ENCODE results near the gene NRARP. TPM values are rescaled to one million over a fixed set of nuclear protein-coding genes. Genes with fewer than 3 reads are reported as not detected.

Gene NRARP
- total RNA-seq, 1 experiment from 2014 or later: 16.9 TPM

DNA sequence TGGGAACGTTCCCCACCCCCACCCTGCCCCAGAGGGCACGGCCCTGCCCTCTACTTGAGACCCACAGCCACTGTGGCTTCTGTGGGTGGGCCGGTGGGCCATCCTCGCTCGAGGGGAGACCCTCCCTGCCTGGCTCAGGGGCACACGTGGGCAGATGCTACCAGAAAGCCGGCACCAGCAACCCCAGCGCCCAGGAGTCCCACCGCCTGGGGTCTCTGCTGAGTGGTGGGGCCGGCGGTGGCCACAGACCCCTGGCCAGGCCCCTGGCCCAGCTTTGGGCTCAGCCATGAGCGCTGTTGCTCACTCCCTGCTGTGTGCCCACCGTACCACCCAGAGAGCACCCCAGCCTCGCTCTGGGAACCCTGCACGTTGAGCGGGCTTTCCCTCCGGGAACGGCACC, 16.5 kb upstream of the NRARP start:
- TF ChIP-seq POLR2AphosphoS5 (IDR thresholded peaks at IDR 0.05; ENCODE audit: low read depth, low read length) (no peak), SIN3A (IDR thresholded peaks at IDR 0.05; ENCODE audit: borderline replicate concordance, insufficient read depth, low read depth, low read length) (no peak)
- TF ChIP-seq, protein P1, sequence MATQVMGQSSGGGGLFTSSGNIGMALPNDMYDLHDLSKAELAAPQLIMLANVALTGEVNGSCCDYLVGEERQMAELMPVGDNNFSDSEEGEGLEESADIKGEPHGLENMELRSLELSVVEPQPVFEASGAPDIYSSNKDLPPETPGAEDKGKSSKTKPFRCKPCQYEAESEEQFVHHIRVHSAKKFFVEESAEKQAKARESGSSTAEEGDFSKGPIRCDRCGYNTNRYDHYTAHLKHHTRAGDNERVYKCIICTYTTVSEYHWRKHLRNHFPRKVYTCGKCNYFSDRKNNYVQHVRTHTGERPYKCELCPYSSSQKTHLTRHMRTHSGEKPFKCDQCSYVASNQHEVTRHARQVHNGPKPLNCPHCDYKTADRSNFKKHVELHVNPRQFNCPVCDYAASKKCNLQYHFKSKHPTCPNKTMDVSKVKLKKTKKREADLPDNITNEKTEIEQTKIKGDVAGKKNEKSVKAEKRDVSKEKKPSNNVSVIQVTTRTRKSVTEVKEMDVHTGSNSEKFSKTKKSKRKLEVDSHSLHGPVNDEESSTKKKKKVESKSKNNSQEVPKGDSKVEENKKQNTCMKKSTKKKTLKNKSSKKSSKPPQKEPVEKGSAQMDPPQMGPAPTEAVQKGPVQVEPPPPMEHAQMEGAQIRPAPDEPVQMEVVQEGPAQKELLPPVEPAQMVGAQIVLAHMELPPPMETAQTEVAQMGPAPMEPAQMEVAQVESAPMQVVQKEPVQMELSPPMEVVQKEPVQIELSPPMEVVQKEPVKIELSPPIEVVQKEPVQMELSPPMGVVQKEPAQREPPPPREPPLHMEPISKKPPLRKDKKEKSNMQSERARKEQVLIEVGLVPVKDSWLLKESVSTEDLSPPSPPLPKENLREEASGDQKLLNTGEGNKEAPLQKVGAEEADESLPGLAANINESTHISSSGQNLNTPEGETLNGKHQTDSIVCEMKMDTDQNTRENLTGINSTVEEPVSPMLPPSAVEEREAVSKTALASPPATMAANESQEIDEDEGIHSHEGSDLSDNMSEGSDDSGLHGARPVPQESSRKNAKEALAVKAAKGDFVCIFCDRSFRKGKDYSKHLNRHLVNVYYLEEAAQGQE (IDR thresholded peaks at IDR 0.05; ENCODE audit: insufficient read depth in 1 of 2, low read depth in 2 of 2, low read length in 1 of 2): no peak
- TF ChIP-seq, protein P2, sequence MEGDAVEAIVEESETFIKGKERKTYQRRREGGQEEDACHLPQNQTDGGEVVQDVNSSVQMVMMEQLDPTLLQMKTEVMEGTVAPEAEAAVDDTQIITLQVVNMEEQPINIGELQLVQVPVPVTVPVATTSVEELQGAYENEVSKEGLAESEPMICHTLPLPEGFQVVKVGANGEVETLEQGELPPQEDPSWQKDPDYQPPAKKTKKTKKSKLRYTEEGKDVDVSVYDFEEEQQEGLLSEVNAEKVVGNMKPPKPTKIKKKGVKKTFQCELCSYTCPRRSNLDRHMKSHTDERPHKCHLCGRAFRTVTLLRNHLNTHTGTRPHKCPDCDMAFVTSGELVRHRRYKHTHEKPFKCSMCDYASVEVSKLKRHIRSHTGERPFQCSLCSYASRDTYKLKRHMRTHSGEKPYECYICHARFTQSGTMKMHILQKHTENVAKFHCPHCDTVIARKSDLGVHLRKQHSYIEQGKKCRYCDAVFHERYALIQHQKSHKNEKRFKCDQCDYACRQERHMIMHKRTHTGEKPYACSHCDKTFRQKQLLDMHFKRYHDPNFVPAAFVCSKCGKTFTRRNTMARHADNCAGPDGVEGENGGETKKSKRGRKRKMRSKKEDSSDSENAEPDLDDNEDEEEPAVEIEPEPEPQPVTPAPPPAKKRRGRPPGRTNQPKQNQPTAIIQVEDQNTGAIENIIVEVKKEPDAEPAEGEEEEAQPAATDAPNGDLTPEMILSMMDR (IDR thresholded peaks at IDR 0.05): no peak
- H3K4me3 ChIP-seq (ENCODE audit: low read depth in 2 of 2, low read length in 2 of 2): no peak overlapping the region
- no peaks in the 10 kb centered on the region for H3K9me3 ChIP-seq (ENCODE audit: control insufficient read depth, insufficient read depth, low read depth, low read length)
- no peaks in the 10 kb centered on the region for H3K36me3 ChIP-seq (ENCODE audit: control insufficient read depth, insufficient read depth, low read length)
- no peak overlapping the region for H3K27ac ChIP-seq (ENCODE audit: low read length)
- in situ Hi-C loops (cut with HindIII; ENCODE audit: low pct_unique_long_range_greater_than_20kb, low sequenced_read_pairs) (no loop called here), intact Hi-C loops (cut with micrococcal nuclease; ENCODE audit: unreplicated experiment) (no loop called here)
- ChIA-PET POLR2A (no interaction called here), CTCF (interaction anchor here (0.6 kb wide), 2 partner anchors 20 to 21 kb away, joined by 3 read pairs; no protein-coding TSS in a partner anchor)
- BruUV-seq (replicated peaks): no TSS peak
- H3K27me3 ChIP-seq (ENCODE audit: control insufficient read depth, insufficient read depth, low read length): no peaks in the 10 kb centered on the region
- DNase-seq (ENCODE audit: low read depth, low spot score) (no peak), ATAC-seq (no peak)
- H3K4me1 ChIP-seq (ENCODE audit: control insufficient read depth, insufficient read depth, low read length): no peaks in the 10 kb centered on the region; the same call in 1 of the 2 replicates

DNA sequence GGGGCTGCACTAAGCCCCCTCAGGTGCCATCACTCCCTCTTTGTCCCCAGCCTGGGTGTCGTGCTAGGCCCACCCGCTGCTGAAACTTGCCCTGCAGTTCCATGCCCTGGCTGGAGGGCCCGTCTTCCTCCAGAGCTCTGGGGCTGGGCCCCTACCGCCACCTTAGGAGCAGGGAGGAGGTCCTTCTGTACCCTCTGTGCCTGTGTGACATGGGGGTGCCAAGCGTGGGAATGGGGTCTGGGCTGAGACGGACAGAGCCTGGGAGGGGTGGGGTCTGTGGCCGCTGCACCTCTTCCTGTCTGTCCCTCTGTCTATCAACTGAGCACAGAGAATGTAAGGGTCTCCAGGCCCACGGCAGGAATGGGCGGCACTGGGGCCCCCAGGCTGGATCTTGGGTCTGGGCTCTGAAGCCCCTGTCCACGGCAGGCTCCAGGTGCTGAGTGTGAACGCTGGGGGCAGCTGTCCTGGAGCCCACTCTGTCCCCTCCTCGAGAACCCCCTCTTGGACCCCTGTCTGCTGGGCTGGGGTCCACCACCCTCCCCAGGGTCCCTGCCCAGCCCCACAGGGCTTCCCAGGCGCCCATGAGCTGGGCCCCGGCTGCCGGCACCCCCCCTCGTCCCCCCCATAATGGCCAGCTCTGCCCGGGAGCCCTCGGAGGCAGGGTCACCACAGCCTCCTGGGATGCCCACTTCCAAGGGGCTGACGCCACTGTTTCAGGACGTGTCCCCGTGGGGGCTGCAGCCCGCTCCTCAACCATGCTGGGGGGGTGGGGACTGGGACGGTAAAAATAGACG, 15.8 kb upstream of the NRARP start:
- no peak overlapping the region for H3K4me3 ChIP-seq (ENCODE audit: low read depth in 2 of 2, low read length in 2 of 2)
- in situ Hi-C loops (cut with HindIII; ENCODE audit: low pct_unique_long_range_greater_than_20kb, low sequenced_read_pairs): no loop called here
- no TSS peak for BruUV-seq (replicated peaks)
- no peaks in the 10 kb centered on the region for H3K9me3 ChIP-seq (ENCODE audit: control insufficient read depth, insufficient read depth, low read depth, low read length)
- no peak for TF ChIP-seq POLR2AphosphoS5 (IDR thresholded peaks at IDR 0.05; ENCODE audit: low read depth, low read length)
- no peak for TF ChIP-seq TCF7L2 (IDR thresholded peaks at IDR 0.05; ENCODE audit: low read depth, low read length)
- TF ChIP-seq, protein P2 (IDR thresholded peaks at IDR 0.05): no peak
- TF ChIP-seq, protein P1 (IDR thresholded peaks at IDR 0.05; ENCODE audit: insufficient read depth in 1 of 2, low read depth in 2 of 2, low read length in 1 of 2): no peak
- TF ChIP-seq SIN3A (IDR thresholded peaks at IDR 0.05; ENCODE audit: borderline replicate concordance, insufficient read depth, low read depth, low read length): no peak
- no peaks in the 10 kb centered on the region for H3K27me3 ChIP-seq (ENCODE audit: control insufficient read depth, insufficient read depth, low read length)
- ChIA-PET POLR2A (no interaction called here), CTCF (no interaction called here)
- no peak for ATAC-seq
- H3K27ac ChIP-seq (ENCODE audit: low read length): no peak overlapping the region
- H3K4me1 ChIP-seq (ENCODE audit: control insufficient read depth, insufficient read depth, low read length): no peaks in the 10 kb centered on the region; the same call in 1 of the 2 replicates
- no peak for DNase-seq (ENCODE audit: low read depth, low spot score)
- intact Hi-C loops (cut with micrococcal nuclease; ENCODE audit: unreplicated experiment): no loop called here
- no peaks in the 10 kb centered on the region for H3K36me3 ChIP-seq (ENCODE audit: control insufficient read depth, insufficient read depth, low read length)
